HepG2 (cell line): ENCODE data around the gene L3MBTL3.

Source experiments
- ATF1 ChIP-seq: IDR thresholded peaks from 2 replicates; pipeline ENCODE4 v1.6.1; 2016; ENCODE audit warnings: mild to moderate bottlenecking, control low read depth
- CCAR2 ChIP-seq: fragments of 200-400 bp; formaldehyde crosslinking; optimal IDR thresholded peaks from 2 replicates; pipeline ENCODE3; 2018; ENCODE audit warnings: low read depth, mild to moderate bottlenecking, low read length, moderate library complexity
- IKZF1 ChIP-seq: fragments of 450-650 bp; IDR thresholded peaks from 2 replicates; pipeline ENCODE4 v1.7.1; 2016
- SMYD3 ChIP-seq: sonication (generic); formaldehyde crosslinking; IDR thresholded peaks from 2 replicates; pipeline ENCODE4 v1.8.1; 2023; ENCODE audit warnings: mild to moderate bottlenecking, missing genetic modification reagents
- TCF7L2 ChIP-seq: IDR thresholded peaks from 2 replicates; pipeline ENCODE4 v1.6.1; 2011; ENCODE audit warnings: mild to moderate bottlenecking, low read depth, low read length, moderate library complexity
- TF ChIP-seq, protein P1 (sequence below): sonication (generic); formaldehyde crosslinking; IDR thresholded peaks from 2 replicates; pipeline ENCODE4 v1.8.0; 2022; ENCODE audit warnings: mild to moderate bottlenecking, missing genetic modification reagents, moderate library complexity
- TF ChIP-seq, protein P2 (sequence below): sonication (generic); formaldehyde crosslinking; IDR thresholded peaks from 2 replicates; pipeline ENCODE4 v1.5.0; 2020; ENCODE audit warnings: mild to moderate bottlenecking, missing genetic modification reagents, moderate library complexity
- TF ChIP-seq, protein P3 (sequence below), 2 experiments: sonication (generic) in 1 of 2; formaldehyde crosslinking in 1 of 2; IDR thresholded peaks; 2 replicates each; pipeline versions ENCODE4 v1.5.1 to v1.6.1; 2011 to 2020; ENCODE audit warnings: borderline replicate concordance in 1 of 2, low read depth in 1 of 2, low read length in 1 of 2, mild to moderate bottlenecking in 1 of 2, missing genetic modification reagents in 1 of 2, moderate library complexity in 1 of 2

DNA sequence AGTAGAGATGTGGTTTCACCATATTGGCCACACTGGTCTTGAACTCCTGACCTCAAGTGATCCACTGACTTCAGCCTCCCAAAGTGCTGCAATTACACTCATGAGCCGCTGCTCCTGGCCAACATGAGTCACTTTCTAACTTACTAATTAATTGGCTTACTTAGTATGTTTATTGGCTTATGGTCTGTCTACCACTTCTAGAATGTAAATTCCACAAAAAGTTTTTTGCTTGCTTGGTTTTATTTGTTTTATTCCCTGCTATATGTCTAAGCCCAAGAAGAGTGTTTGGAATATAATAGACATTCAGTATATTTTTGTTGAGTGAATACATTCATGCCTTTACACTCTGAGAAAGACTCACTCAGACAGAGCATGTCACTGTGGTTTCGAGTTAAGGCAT, 118.4 kb downstream of the L3MBTL3 start:
- TF ChIP-seq, protein P1, sequence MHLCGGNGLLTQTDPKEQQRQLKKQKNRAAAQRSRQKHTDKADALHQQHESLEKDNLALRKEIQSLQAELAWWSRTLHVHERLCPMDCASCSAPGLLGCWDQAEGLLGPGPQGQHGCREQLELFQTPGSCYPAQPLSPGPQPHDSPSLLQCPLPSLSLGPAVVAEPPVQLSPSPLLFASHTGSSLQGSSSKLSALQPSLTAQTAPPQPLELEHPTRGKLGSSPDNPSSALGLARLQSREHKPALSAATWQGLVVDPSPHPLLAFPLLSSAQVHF: no peak
- TF ChIP-seq, protein P2, sequence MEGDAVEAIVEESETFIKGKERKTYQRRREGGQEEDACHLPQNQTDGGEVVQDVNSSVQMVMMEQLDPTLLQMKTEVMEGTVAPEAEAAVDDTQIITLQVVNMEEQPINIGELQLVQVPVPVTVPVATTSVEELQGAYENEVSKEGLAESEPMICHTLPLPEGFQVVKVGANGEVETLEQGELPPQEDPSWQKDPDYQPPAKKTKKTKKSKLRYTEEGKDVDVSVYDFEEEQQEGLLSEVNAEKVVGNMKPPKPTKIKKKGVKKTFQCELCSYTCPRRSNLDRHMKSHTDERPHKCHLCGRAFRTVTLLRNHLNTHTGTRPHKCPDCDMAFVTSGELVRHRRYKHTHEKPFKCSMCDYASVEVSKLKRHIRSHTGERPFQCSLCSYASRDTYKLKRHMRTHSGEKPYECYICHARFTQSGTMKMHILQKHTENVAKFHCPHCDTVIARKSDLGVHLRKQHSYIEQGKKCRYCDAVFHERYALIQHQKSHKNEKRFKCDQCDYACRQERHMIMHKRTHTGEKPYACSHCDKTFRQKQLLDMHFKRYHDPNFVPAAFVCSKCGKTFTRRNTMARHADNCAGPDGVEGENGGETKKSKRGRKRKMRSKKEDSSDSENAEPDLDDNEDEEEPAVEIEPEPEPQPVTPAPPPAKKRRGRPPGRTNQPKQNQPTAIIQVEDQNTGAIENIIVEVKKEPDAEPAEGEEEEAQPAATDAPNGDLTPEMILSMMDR (CRISPR knock-in tag): no peak
- TF ChIP-seq, protein P3, sequence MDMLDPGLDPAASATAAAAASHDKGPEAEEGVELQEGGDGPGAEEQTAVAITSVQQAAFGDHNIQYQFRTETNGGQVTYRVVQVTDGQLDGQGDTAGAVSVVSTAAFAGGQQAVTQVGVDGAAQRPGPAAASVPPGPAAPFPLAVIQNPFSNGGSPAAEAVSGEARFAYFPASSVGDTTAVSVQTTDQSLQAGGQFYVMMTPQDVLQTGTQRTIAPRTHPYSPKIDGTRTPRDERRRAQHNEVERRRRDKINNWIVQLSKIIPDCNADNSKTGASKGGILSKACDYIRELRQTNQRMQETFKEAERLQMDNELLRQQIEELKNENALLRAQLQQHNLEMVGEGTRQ (IDR thresholded peaks at IDR 0.05; ENCODE audit: low read depth, low read length): no peak
- TF ChIP-seq, protein P3 (CRISPR knock-in tag; IDR thresholded peaks at IDR 0.05; ENCODE audit: borderline replicate concordance): no peak
- no peak for TF ChIP-seq ATF1 (CRISPR knock-in tag)
- no peak for TF ChIP-seq TCF7L2
- no peak for TF ChIP-seq SMYD3
- TF ChIP-seq CCAR2: no peak
- TF ChIP-seq IKZF1: no peak
